ENCODE measurements around the gene CHN1. TPM values are rescaled to one million over a fixed set of nuclear protein-coding genes. Genes with fewer than 3 reads are reported as not detected.
A peak's percentile ranks its signal among the peaks of the same experiment; 100 is the strongest.

The CHN1 gene
- total and polyA plus RNA-seq, 2 of the 8 experiments (the other 6 are each of a cell fraction or from before 2014, with no cell fraction given) = 54.0 to 65.7 TPM

GRCh38 chr2:174959787-174960186 lies 45.4 kb downstream of the CHN1 start:
- peak overlapping the region in 1 of 2 experiments; percentile 60; a peak in 2 of 4 replicates for H3K4me2 ChIP-seq (ENCODE audit: insufficient read depth in 1 of 2, low read depth in 2 of 2, low read length in 2 of 2)

More at GRCh38 chr2:174959787-174960186, 45.4 kb downstream of the CHN1 start:
- peaks cover 6 to 83% of the 10 kb centered on the region in 2 experiments; a peak in 3 of 4 replicates for H3K79me2 ChIP-seq (ENCODE audit: control insufficient read depth in 1 of 2, insufficient read depth in 2 of 2, low read length in 2 of 2)
- no peak overlapping the region for H2AFZ ChIP-seq (ENCODE audit: low read length)
- TF ChIP-seq TBP (IDR thresholded peaks at IDR 0.05; ENCODE audit: low read depth, low read length) (no peak), BCL11A (IDR thresholded peaks at IDR 0.05; ENCODE audit: low read depth in 2 of 2, low read length in 2 of 2) (no peak), RNF2 (IDR thresholded peaks at IDR 0.05; ENCODE audit: borderline replicate concordance, low read depth, low read length, missing control alignments, poor library complexity, severe bottlenecking) (no peak), CBX5 (IDR thresholded peaks at IDR 0.05; ENCODE audit: low read depth, low read length) (no peak), BRCA1 (IDR thresholded peaks at IDR 0.05; ENCODE audit: low read depth, low read length) (no peak), CEBPB (IDR thresholded peaks at IDR 0.05; ENCODE audit: low read depth, low read length) (no peak), SIX5 (IDR thresholded peaks at IDR 0.05; ENCODE audit: low read depth, low read length) (no peak), CTBP2 (IDR thresholded peaks at IDR 0.05; ENCODE audit: borderline replicate concordance, insufficient read depth, insufficient read length, low read length) (no peak), TEAD4 (IDR thresholded peaks at IDR 0.05; ENCODE audit: low read depth, low read length) (no peak), MAX (IDR thresholded peaks at IDR 0.05) (no peak), SIRT6 (IDR thresholded peaks at IDR 0.05; ENCODE audit: low read length) (no peak), KDM5A (IDR thresholded peaks at IDR 0.05; ENCODE audit: low read length) (no peak), TAF1 (IDR thresholded peaks at IDR 0.05; ENCODE audit: low read depth, low read length) (no peak)
- no peaks in the 10 kb centered on the region for H3K9me3 ChIP-seq (ENCODE audit: insufficient read depth in 2 of 2, low read depth in 1 of 2, low read length in 1 of 2)
- no peak overlapping the region for H4K8ac ChIP-seq (ENCODE audit: extremely low read depth, insufficient read depth, low read length)
- no peak overlapping the region for H3K9ac ChIP-seq (replicated peaks in 1 of 4; ENCODE audit: extremely low read depth in 1 of 4, low read depth in 3 of 4, low read length in 3 of 4)
- 0 out of 2 replicates have a peak overlapping the region, but pooled peaks have one; percentile 8 for H2BK15ac ChIP-seq (ENCODE audit: low read length)
- H3K4me1 ChIP-seq (replicated peaks in 1 of 4; ENCODE audit: control insufficient read depth in 3 of 4, insufficient read depth in 4 of 4, low read length in 3 of 4) = peaks cover 4 to 18% (median 14%) of the 10 kb centered on the region in 4 experiments; a peak in 6 of 7 replicates
- no peak overlapping the region for H3K27ac ChIP-seq (ENCODE audit: low read depth, low read length)
- 0 out of 2 replicates have a peak overlapping the region, but pooled peaks have one; percentile 22 for H2BK5ac ChIP-seq (ENCODE audit: low read depth, low read length)
- no peaks in the 10 kb centered on the region for H3K27me3 ChIP-seq (replicated peaks in 1 of 4; ENCODE audit: control insufficient read depth in 3 of 4, extremely low read depth in 1 of 4, insufficient read depth in 3 of 4, low read length in 3 of 4)
- H4K91ac ChIP-seq (replicated peaks; ENCODE audit: insufficient read length, low read length) = no peak overlapping the region
- 91% methylated on average over 2 of the region's 2 CpGs; no CpG with 5 or more reads in 1 of the 2 experiments for WGBS, 2 experiments (ENCODE audit: extremely low coverage in 1 of 2, insufficient coverage in 1 of 2, insufficient read length in 1 of 2, insufficient replicate concordance in 2 of 2, low coverage in 1 of 2, low lambda C conversion rate in 2 of 2, missing lambda C conversion rate in 1 of 2)
- no peak overlapping the region for H2AK5ac ChIP-seq (ENCODE audit: low read depth, low read length)
- ChIA-PET POLR2A (ENCODE audit: partially characterized antibody) (no interaction called here), CTCF (ENCODE audit: partially characterized antibody) (interaction anchor here (1.4 to 2.4 kb wide), 3 partner anchors 9 to 33 kb away, joined by 4 to 7 read pairs (median 4); no protein-coding TSS in a partner anchor)
- H2BK120ac ChIP-seq (replicated peaks; ENCODE audit: low read depth, low read length) = no peak overlapping the region
- H3K18ac ChIP-seq (ENCODE audit: extremely low read depth, low read length) = no peak overlapping the region
- no peaks in the 10 kb centered on the region for H4K20me1 ChIP-seq (replicated peaks in 1 of 2; ENCODE audit: control insufficient read depth in 1 of 2, insufficient read depth in 2 of 2, low read length in 2 of 2)
- H3K23ac ChIP-seq (ENCODE audit: insufficient read length) = no peak overlapping the region
- FAIRE-seq (no peak), DNase-seq (ENCODE audit: low read depth in 1 of 2, low spot score in 2 of 2) (no peak)
- H4K5ac ChIP-seq (ENCODE audit: insufficient read length, low read depth, low read length) = no peak overlapping the region
- no peak overlapping the region for H3K56ac ChIP-seq (replicated peaks; ENCODE audit: insufficient read length, low read depth, low read length)
- 0 out of 2 replicates have a peak, but pooled peaks cover 3% of the 10 kb centered on the region for H3K79me1 ChIP-seq (ENCODE audit: low read depth, low read length)
- H3K14ac ChIP-seq (ENCODE audit: insufficient read length) = no peak overlapping the region
- peak overlapping the region; percentile 2; the same call in 1 of the 2 replicates for H2BK12ac ChIP-seq (ENCODE audit: low read depth, low read length)
- no peak overlapping the region for H3K4ac ChIP-seq (replicated peaks; ENCODE audit: insufficient read length, low read depth, low read length)
- no peak overlapping the region for H3K4me3 ChIP-seq (ENCODE audit: extremely low read depth in 1 of 4, insufficient read depth in 2 of 4, low read depth in 3 of 4, low read length in 4 of 4)
- H2BK20ac ChIP-seq (ENCODE audit: low read length) = no peak overlapping the region
- no peaks in the 10 kb centered on the region for H3K23me2 ChIP-seq (ENCODE audit: low read depth, low read length)
- no peaks in the 10 kb centered on the region for H3K36me3 ChIP-seq (ENCODE audit: control insufficient read depth in 2 of 4, insufficient read depth in 4 of 4, low read length in 3 of 4)

Data from H1 (cell line).